OCI-LY1 (cell line): ENCODE data around the gene STPG4.

ENCODE experiments used
- H2AFZ ChIP-seq: fragments of 200-600 bp; sonication (generic), shearing (Covaris generic); 2 replicates; pipeline ENCODE4 v1.6.0; 2014; ENCODE audit warnings: antibody characterized with exemption, mild to moderate bottlenecking, low read length
- H3F3A ChIP-seq: fragments of 200-600 bp; sonication (generic), shearing (Covaris generic); 2 replicates; pipeline ENCODE4 v1.6.0; 2014; ENCODE audit warnings: mild to moderate bottlenecking, antibody characterized with exemption, low read length, moderate library complexity; ENCODE audit not compliant: insufficient read depth
- H3K27ac ChIP-seq: fragments of 200-600 bp; sonication (generic); 2 replicates; pipeline ENCODE4 v1.5.1; 2014; ENCODE audit warnings: low read length, mixed run types, mild to moderate bottlenecking, low read depth; ENCODE audit not compliant: poor library complexity, severe bottlenecking
- H3K27me3 ChIP-seq: fragments of 200-600 bp; sonication (generic); 2 replicates; pipeline ENCODE4 v1.6.0; 2014; ENCODE audit warnings: antibody characterized with exemption, mild to moderate bottlenecking, low read length, moderate library complexity; ENCODE audit not compliant: insufficient read depth
- H3K36me3 ChIP-seq: fragments of 200-600 bp; sonication (generic); 2 replicates; pipeline ENCODE4 v1.6.1; 2014; ENCODE audit warnings: mild to moderate bottlenecking, antibody characterized with exemption, low read length, moderate library complexity, mixed read lengths; ENCODE audit not compliant: insufficient read depth
- H3K4me1 ChIP-seq: fragments of 200-600 bp; sonication (generic); 2 replicates; pipeline ENCODE4 v1.5.1; 2014; ENCODE audit warnings: mild to moderate bottlenecking, low read length, moderate library complexity; ENCODE audit not compliant: insufficient read depth, severe bottlenecking
- H3K4me2 ChIP-seq: fragments of 200-600 bp; sonication (generic), shearing (Covaris generic); 2 replicates; pipeline ENCODE4 v1.6.1; 2014; ENCODE audit warnings: low read length
- H3K4me3 ChIP-seq: fragments of 200-600 bp; sonication (generic); 2 replicates; pipeline ENCODE4 v1.5.1; 2014; ENCODE audit warnings: low read length, low read depth, mild to moderate bottlenecking, mixed read lengths; ENCODE audit not compliant: poor library complexity, severe bottlenecking
- H3K79me2 ChIP-seq: fragments of 200-600 bp; shearing (Covaris generic); 2 replicates; pipeline ENCODE4 v1.6.1; 2016; ENCODE audit warnings: mixed run types, low read length, mixed read lengths; ENCODE audit not compliant: insufficient read depth
- H3K9ac ChIP-seq: fragments of 200-600 bp; sonication (generic), shearing (Covaris generic); 2 replicates; pipeline ENCODE4 v1.6.1; 2014; ENCODE audit warnings: mild to moderate bottlenecking, low read length, mixed read lengths
- H3K9me2 ChIP-seq: fragments of 200-600 bp; sonication (generic), shearing (Covaris generic); 2 replicates; pipeline ENCODE4 v1.6.1; 2014; ENCODE audit warnings: low read depth, mild to moderate bottlenecking, low read length, mixed read lengths
- H3K9me3 ChIP-seq: fragments of 200-600 bp; shearing (Covaris generic); 2 replicates; pipeline ENCODE4 v1.6.1; 2014; ENCODE audit warnings: low read length, mixed read lengths
- H4K20me1 ChIP-seq: fragments of 200-600 bp; sonication (generic), shearing (Covaris generic); 2 replicates; pipeline ENCODE4 v1.6.0; 2016; ENCODE audit warnings: mild to moderate bottlenecking, low read length; ENCODE audit not compliant: insufficient read depth
- EZH2 ChIP-seq: fragments of 200-600 bp; sonication (generic), shearing (Covaris generic); IDR thresholded peaks from 2 replicates; pipeline ENCODE4 v1.8.0; 2017; ENCODE audit warnings: borderline replicate concordance, mixed run types, mild to moderate bottlenecking, antibody characterized with exemption, low read length, moderate library complexity, mixed read lengths
- TF ChIP-seq, protein P1 (sequence below): fragments of 200-600 bp; sonication (generic), shearing (Covaris generic); IDR thresholded peaks from 2 replicates; pipeline ENCODE4 v1.5.1; 2017; ENCODE audit warnings: mild to moderate bottlenecking, antibody characterized with exemption, low read length, moderate library complexity, mixed read lengths

The STPG4 gene

DNA sequence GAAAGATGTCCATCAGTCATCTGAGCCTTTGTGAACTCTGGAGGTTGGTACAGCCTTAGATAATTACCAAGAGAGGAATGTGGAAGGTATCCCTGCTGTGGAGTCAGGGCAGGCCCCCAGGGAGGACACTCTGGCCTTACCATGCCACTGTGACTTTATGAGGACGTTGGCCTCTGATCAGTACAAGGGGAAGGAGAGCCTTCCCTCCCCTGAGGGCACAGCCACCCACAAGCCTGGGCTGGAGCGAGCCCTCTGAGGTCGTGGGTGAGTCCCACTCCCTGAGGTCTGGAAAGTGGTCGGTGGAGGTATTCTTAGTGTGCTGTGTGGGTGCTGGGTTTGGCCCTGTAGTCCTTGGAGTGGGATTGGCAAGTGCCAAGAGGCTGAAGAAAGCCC, 91.6 kb downstream of the STPG4 start:
- H3K9ac ChIP-seq: no peak overlapping the region
- H4K20me1 ChIP-seq: no peaks in the 10 kb centered on the region
- peaks cover 72% of the 10 kb centered on the region for H3K36me3 ChIP-seq
- no peaks in the 10 kb centered on the region for H3K79me2 ChIP-seq
- no peaks in the 10 kb centered on the region for H3K9me2 ChIP-seq
- H3F3A ChIP-seq: no peaks in the 10 kb centered on the region
- no peak overlapping the region for H3K27ac ChIP-seq
- H3K27me3 ChIP-seq: no peaks in the 10 kb centered on the region
- TF ChIP-seq EZH2: no peak
- TF ChIP-seq, protein P1, sequence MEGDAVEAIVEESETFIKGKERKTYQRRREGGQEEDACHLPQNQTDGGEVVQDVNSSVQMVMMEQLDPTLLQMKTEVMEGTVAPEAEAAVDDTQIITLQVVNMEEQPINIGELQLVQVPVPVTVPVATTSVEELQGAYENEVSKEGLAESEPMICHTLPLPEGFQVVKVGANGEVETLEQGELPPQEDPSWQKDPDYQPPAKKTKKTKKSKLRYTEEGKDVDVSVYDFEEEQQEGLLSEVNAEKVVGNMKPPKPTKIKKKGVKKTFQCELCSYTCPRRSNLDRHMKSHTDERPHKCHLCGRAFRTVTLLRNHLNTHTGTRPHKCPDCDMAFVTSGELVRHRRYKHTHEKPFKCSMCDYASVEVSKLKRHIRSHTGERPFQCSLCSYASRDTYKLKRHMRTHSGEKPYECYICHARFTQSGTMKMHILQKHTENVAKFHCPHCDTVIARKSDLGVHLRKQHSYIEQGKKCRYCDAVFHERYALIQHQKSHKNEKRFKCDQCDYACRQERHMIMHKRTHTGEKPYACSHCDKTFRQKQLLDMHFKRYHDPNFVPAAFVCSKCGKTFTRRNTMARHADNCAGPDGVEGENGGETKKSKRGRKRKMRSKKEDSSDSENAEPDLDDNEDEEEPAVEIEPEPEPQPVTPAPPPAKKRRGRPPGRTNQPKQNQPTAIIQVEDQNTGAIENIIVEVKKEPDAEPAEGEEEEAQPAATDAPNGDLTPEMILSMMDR: no peak
- no peak overlapping the region for H3K4me2 ChIP-seq
- no peaks in the 10 kb centered on the region for H3K9me3 ChIP-seq
- H3K4me3 ChIP-seq: no peak overlapping the region
- H3K4me1 ChIP-seq: no peaks in the 10 kb centered on the region
- H2AFZ ChIP-seq: no peak overlapping the region

DNA sequence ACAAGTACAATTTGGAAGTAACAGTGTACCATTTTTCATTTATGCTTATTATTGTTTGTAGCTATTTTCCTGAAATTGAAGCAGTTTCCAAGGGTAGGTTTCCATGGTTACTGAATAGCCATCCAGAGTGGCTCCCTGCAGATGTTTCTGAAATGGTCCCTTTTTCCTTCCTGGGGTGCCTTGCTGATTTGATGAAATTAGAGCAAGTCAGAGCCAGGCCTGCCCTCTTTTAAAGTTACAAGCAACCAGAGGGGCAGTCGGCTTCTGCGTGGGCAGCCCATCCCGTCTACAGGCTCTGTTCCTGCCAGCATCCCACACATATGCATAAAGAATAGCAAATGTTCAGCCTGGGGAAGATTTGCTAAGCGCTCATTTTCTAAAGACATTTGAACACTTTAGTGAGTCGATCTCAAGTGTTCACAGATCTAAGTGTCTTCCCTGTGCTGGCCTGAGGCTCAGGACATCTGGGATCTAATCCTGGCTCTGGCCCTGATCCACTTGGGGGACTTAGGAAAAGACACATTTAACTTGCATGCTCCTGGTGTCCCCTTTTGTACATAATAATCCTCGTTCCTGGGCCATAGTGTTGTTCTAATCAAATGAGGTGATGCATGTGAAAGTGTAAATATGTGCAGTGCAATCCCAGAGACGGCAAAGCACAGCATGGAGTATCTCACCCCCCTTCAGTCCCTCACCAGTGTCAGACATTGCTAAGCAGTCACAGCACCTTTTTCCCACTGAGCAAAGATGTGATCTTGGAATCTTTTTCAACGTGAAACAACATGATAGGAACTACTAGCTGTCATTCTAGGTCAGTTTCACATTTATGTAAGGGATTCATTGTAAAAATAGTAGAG, 92.2 kb downstream of the STPG4 start:
- Histone ChIP-seq H3K79me2 (no peaks in the 10 kb centered on the region), H3K27me3 (no peaks in the 10 kb centered on the region), H3K4me2 (no peak overlapping the region), H3K9ac (no peak overlapping the region), H3K27ac (no peak overlapping the region), H3F3A (no peaks in the 10 kb centered on the region), H3K36me3 (peaks cover 70% of the 10 kb centered on the region), H3K9me3 (no peaks in the 10 kb centered on the region), H3K9me2 (no peaks in the 10 kb centered on the region), H3K4me1 (no peaks in the 10 kb centered on the region), H3K4me3 (no peak overlapping the region), H2AFZ (no peak overlapping the region), H4K20me1 (no peaks in the 10 kb centered on the region)
- TF ChIP-seq, protein P1: no peak
- TF ChIP-seq EZH2: no peak

DNA sequence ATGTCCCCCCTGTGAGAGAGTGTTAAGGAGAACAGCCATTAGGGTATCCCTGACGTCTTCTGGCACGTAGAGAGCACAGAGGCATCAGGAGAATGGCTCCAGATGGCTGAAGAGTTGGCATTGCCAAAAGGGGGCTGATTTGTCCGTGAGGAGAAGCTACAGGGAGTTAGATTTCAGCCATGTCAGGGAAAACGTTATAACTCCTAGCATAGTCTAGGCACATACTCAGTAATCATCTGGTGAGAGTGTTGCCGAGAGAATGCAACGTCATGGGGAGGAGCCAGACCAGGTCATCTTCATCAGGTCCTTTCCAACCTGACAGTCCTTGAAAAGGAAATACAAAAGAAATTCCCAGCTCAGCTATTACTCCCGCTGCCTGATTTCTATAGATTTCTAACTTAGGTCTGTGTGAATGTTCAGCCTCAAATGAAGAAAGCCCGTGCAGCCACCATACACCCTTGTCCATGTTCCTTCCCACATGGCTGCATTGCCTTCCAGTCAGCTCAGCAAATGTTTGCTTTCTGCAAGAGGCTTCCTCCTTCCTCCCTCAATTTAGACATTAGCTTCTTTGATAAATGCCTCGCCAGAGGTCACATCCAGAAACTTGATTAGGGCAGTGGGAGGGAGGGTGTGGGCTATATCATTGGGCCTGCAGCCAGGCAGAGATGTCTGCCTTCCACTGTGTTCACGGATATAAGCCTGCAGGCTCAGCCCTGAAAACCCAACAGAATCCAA, 93.0 kb downstream of the STPG4 start:
- no peaks in the 10 kb centered on the region for H3F3A ChIP-seq
- H3K27ac ChIP-seq: no peak overlapping the region
- no peak overlapping the region for H3K4me2 ChIP-seq
- H3K9ac ChIP-seq: no peak overlapping the region
- H3K9me2 ChIP-seq: no peaks in the 10 kb centered on the region
- no peaks in the 10 kb centered on the region for H3K4me1 ChIP-seq
- peaks cover 62% of the 10 kb centered on the region for H3K36me3 ChIP-seq
- H3K9me3 ChIP-seq: no peaks in the 10 kb centered on the region
- H4K20me1 ChIP-seq: no peaks in the 10 kb centered on the region
- H3K27me3 ChIP-seq: no peaks in the 10 kb centered on the region
- H3K4me3 ChIP-seq: no peak overlapping the region
- no peaks in the 10 kb centered on the region for H3K79me2 ChIP-seq
- H2AFZ ChIP-seq: no peak overlapping the region
- TF ChIP-seq, protein P1: no peak
- no peak for TF ChIP-seq EZH2
